ENCODE data around the gene PLEKHG1. TPM values are rescaled to one million over a fixed set of nuclear protein-coding genes. Genes with fewer than 3 reads are reported as not detected.

Gene PLEKHG1
- total RNA-seq, 1 donor from 2014 or later = 13.5 TPM

DNA sequence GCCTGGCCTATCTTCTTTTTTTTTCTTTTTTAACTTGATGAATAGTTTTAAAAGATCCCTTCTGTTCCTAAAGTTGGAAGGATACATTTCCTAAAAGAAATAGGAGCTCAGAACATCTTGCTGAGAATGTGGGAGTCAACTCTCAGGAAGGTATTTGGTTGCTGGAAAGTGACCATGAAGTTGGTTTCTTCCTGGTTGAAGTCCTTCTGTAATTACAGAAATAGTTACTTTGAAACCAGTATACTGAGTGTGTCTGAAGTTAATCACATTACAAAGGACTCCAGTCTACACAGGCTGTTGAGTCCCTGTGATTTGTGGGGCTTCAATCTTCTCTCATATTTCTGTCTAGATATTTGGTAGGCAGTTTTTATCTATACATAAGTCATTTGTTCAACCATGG lies 9.8 kb upstream of the PLEKHG1 start:
- DNase-seq (ENCODE audit: low read depth in 2 of 2) = no peak

DNA sequence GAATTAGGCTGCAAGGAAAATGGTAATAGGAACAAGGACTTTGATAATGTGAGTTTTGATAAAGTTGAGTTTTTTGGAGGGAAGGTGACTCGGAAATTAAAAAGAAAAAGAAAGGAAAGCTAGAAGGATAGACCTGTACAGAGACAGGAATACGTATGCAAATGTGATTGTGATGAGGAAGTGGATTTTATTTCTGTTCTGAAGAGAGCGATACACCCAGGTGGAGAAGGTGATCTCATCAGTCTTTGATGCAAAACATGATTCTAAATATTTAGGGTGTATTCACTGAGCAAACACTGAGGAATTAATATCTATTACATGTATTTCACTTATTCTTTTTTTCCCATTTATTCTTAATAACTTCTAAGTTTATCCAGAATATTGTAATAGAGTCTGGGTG lies 9.2 kb upstream of the PLEKHG1 start:
- no peak for DNase-seq (ENCODE audit: low read depth in 2 of 2)

DNA sequence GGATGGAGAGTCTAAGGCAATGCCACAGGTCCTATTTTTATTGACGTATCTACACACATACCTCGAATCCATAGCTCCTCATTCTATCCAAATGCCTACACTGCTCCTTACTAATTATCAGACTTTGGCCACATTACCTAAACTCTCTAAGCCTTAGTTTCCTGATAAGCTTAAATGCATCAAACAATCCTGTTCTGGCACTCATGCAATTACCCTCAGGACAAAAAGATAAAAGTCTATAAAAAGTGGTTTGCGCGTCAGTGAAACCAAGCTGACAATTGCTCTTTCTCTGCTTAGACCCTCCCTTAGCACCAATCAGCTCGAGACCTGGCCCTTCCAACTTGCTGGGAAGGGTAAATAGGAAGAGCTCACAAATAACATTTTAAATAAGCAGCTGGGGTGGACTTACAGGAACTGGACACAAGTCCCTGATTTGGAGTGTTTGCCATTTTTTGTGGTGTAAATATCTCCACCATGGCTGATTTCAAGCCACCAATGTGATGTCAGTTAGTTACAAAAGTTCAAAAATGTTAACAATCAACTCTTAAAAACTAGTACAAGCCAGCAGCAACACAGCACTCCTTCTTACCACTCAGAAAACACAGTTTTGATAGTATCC lies 7.2 kb upstream of the PLEKHG1 start:
- no peak for DNase-seq (ENCODE audit: low read depth in 2 of 2)

DNA sequence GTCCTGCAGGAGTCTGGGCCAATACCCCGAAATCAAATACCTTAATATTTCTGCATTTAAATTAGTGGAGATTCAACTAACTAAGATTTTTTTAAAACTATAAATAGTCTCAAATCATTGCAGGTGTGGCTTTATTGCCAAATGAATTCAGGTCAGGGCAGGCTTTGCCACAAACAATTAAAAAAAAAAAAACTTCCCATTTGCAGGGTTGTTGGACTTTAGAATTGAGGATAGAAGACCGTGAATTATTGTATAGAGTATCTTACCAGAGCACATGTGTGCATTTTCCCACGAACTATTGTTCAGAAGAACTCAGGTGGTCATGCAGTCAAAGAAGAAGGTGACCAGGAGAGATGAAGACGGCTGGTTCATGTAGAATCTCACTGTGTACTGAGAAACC lies 6.6 kb upstream of the PLEKHG1 start:
- no peak for DNase-seq (ENCODE audit: low read depth in 2 of 2)

DNA sequence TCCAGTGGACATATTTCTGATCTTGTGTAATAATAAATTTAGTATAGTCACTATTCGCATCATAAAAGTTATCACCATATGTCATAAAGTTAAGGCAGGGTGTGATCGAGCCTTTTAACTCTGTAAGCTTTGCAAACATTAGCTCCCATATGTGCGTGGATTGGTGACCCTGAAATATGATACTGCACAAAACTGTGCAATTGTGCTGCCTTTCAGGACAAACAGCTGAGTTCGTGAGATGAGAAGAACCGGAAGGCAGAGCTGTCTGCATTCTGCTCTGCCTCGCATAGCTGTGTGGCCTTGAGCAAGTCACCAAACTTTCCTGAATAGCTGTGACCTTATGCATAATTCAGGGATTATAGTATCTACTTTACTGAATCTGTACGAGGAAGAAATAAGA lies 3.2 kb upstream of the PLEKHG1 start:
- DNase-seq (ENCODE audit: low read depth in 2 of 2) = no peak

DNA sequence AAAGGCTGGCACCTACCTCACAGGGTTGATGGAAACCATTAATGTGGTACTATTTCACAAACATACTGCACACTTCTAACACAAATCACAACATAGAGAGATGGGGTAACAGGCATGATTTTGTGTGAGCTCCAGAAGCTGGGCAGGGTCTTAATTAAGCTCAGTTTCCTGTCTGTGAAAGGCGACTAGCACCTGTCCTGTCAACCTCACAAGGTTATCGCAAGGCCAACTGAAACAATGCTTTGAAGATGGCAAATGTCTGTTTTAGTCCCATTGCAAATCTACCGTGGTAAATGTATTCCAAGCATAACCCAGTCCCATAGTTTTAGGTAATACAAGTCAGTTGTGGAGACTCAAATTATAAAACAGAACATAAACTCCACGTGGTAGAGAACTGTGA lies 1.3 kb upstream of the PLEKHG1 start:
- no peak for DNase-seq (ENCODE audit: low read depth in 2 of 2)

DNA sequence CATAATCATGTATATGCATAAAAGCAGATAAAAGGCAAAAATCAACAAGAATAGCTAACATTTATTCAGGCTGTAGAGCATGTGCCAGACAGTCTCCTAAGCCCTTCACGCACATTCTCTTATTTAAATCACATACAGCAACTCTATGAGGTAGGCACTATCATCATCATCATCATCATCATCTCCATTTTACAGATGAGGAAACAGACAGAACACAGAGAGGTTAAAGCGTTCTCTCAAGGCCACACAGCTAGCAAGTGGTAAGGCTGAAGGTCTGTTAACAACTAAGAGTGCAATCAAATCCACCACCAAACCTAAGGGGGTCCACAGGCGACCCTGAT lies 857 bp upstream of the PLEKHG1 start:
- no peak for DNase-seq (ENCODE audit: low read depth in 2 of 2)

DNA sequence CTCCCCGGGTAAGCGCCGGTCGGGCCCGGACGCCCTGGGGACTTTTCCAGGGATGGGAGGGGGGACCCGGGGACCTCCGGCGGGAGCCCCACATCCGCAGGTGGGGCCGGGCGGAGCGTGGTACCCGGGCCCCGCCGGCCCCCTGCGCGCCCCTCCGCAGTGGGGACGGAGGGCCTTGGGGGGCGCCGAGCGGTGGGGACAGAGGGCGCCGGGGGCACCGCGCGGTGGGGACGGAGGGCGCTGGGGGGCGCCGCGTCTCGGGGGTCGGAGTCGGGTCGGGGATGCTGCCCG lies 270 bp downstream of the PLEKHG1 start:
- no peak for DNase-seq (ENCODE audit: low read depth in 2 of 2)

DNA sequence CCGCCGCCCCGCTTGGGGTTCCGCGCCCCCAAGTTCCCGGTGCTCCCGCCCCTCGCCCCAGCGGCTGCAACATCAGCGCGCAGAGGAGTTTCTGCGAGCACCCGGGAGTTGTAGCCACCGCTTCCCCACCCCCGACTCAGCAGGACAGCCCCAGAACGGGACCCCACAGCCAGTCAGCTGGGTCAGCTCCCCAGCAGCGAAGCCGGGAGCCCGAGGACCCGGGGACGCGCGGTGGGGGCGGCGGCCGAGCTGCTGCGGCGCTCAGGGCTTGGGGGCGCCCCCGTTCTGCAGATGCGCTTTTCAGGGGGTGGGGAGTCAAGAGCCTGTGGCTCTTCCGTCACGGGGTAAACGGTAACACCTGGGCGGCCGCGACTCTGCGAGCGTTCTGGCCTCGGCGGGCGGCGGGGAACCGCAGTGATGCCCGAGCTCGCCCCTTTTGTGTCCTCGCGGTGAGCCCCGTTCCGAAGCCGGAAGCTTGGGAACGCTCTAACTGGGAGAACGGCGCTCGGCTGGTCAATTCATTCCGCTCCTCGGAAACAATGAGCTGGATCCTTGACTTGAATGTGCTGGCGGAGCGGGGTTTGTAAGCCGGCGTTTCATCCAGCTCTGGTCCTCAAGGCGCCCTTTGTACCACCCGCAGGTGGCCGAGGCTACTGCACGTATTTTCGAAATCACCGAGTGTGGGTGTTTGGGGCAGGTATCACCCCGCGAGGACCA lies 774 bp downstream of the PLEKHG1 start:
- peak; percentile 54 to 91 for DNase-seq (ENCODE audit: low read depth in 2 of 2)

DNA sequence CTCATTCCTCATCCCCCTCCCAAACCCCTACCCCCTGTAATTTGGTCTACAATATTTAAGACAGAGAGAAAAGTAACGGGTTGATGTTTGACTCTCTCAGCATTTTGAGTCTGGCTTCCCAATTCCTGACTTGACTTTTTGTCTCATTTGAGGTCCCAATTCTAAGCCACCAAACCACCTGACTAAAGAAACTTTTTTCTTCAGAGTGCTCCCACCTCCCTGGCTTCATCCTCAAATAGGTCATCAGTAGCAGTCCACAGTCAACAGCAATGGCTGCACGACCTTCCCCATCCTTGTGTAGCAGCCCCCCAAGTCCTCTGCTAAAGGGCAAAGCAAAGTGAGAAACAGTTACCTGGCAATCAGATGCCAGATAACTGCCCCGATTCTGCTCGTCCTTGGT lies 1.8 kb downstream of the PLEKHG1 start:
- DNase-seq (ENCODE audit: low read depth in 2 of 2) = no peak

DNA sequence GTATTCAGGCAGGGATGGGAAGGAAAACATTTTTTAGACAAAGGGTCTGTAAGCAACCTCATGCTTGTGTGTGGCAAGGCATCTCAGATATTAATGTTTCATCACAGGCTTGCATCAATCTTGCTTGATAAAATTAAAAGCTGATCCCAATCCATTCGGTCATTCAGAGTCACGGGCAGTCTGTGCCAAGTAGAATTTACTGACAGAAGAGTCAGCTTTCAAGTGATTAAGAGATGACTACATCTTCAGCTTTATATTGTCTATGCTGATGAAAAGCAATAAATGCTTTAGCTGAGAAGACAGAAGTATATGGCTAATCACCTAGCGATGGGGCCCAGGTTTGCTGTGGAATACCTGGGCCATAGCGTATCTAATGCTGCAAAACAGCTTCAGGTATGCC lies 3.5 kb downstream of the PLEKHG1 start:
- DNase-seq (ENCODE audit: low read depth in 2 of 2) = no peak

DNA sequence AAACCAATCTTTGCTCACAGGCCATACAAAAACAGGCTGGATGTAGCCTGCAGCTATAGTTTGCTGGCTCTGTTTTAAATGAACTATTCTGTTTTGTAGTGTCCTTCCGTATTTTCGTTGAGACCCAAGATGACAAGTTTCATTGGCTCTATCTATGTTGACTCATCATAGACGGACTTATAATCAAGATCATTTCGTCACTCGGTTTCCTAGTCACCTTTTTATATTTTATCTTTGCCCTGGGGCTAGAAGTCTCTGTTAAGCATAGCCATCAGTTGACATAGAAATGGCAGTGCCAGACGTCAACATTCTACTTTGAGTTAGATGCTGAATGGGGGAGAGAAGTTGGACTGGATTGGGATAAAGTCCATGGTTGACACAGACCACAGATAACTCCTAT lies 4.8 kb downstream of the PLEKHG1 start:
- DNase-seq (ENCODE audit: low read depth in 2 of 2) = no peak

DNA sequence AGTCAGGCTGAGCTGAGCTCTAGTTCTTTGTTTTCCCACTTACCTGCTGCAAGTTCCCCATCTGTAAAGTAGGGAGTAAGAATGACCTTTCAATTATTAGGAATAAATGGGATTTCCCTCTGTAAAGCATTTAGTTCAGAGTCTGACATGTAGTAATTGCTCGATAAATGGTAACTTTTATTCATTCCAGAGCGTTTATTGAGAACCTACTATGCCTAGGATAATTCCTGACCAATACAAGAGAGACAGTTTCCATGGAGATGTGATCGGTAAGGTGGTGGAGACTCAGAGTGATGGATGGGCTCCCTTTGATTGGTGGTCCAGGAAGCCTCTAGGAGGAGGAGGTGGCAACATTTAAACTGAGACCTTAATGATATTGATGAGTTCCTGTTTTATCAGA lies 5.6 kb downstream of the PLEKHG1 start:
- no peak for DNase-seq (ENCODE audit: low read depth in 2 of 2)

DNA sequence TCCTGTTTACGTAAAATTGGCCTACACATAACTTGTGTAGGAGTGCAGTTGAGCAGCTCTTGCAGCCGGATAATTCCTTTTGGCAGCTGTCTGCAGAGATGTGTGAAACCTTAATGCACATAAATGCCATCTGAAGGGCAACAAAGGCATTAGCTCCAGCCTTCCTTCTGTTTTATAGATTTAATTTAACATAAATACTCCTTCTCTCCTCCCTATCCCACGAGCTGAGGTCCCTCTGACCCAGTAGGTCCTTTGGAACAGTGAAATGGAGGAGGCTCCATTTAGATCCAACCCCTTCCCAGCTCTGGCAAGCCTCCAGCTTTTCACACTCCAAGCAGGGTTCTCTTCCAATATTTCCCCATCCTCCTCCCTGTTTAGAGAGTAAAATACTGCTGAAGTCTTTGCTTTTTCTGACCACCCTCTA lies 6.5 kb downstream of the PLEKHG1 start:
- DNase-seq (ENCODE audit: low read depth in 2 of 2) = no peak

DNA sequence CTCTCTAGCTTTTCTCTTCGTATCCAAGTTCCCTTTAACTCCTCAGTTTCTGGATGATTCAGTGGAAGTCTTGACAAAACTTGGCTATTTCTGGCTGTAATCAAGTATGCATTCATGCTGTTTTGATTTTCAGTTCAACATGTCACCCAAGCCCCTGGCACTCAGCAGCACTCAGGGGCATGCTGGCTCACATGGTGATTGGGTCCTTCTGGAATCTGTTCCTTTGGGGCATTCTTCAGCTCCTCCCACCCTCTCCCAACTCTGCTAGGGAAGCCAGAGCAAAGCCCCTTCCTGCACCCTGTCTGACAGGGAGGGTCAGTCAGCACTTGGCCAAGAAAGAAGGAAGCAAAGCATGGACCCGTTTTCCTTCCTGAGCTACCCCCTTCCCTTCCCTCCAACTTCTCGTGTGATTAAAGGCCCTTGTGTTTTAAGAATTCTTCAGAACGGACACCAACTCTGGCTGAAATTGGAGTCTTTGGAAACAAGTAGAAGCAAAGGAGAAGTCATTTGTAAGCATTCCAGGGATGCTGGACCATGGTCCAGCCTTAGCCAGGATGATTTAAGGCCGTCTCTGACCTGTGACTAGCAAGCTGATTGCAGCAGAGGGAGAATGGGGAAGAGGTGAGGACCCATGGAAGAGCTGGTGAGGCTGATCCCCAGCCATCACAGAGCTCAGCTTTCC lies 7.1 kb downstream of the PLEKHG1 start:
- DNase-seq (ENCODE audit: low read depth in 2 of 2) = no peak

DNA sequence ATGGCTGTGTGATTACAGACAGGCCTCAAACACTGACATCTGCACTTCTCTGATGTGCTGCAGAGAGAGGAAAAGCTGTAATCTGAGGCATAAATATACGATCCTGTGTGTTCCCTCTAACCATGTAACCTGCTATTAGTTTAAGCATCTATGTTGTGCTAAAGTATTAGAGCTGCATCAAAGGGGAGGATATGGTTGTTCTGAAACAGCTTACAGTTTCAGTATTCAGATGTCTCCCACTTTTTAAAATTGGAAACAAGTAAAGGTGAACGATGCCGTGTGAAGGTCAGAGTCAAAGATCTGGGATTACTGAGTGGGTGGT lies 7.6 kb downstream of the PLEKHG1 start:
- DNase-seq (ENCODE audit: low read depth in 2 of 2) = no peak

DNA sequence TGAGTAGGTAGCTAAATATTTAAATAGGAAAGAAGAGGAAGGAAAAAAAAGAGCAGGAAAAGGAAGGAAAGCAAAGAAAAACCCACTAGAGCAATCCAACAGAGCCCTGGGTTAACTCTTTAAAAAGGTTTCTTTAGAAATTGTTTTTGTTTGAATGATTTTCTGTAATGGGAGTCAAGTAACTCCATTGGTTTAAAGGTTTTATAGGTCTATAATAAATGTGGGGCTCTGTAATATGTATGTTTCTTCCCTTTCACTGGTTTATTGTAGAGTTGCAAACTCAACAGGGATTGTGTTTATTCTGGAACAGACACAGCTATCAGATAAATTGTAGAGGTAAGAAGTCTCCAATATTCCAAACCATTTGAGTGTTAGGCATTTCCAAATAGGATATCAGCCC lies 10.9 kb downstream of the PLEKHG1 start:
- no peak for DNase-seq (ENCODE audit: low read depth in 2 of 2)

DNA sequence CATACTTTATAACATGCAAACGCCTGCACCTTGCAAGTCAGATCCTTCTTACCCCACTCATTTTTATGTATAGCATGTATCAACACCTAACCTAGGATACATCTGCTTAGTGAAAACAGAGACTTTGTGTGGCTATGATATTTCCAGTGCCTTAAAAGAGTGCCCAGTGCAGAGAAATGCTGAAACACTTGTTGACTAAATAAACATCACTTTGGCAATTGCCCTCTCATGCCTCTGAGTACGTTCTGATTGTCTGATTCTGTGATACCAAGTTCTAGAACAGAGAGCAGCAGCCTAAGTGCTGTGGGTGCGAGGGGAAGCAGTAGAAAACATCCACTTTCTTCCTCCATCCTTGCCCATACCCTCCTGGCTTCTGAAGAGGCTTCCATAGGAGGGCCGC lies 13.6 kb downstream of the PLEKHG1 start:
- no peak for DNase-seq (ENCODE audit: low read depth in 2 of 2)

DNA sequence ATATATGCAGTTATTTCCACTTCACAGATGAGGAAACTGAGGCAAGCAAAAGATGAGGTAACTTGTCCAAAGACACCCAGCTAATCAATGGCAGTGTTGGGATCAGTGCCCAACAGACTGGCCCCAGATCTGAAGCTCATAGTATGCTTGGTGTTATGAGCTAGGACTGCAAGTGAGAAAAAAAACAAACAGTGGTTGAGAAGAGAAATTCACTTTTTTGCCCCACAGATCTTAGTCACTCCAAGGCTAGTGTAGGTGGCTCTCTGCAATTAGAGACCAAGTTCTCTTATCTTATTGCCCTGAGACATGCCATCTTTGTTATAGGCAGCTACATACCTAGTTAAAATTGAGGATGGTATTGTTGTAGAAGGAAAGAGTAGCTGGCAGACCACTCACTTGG lies 16.3 kb downstream of the PLEKHG1 start:
- no peak for DNase-seq (ENCODE audit: low read depth in 2 of 2)

DNA sequence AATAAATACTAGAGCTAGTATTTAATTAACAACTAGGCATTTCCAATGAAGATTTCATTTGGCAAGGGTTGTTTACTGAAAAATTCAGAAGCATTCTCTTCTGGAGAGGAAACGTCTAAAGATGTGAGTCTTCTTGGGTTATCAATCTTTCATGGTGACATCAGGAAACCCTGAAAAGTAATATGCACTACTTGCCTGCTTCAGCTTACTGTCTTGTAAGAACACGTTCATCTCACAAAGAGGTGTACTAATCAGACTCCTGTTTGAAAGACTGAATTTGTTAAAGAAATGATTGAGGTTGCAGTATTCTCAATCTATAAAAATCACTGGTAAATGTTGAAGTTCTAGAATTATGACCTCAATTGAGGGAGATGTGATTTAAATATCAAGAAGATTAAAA lies 16.9 kb downstream of the PLEKHG1 start:
- DNase-seq (ENCODE audit: low read depth in 2 of 2) = peak in 1 of 2 donors; percentile 68

DNA sequence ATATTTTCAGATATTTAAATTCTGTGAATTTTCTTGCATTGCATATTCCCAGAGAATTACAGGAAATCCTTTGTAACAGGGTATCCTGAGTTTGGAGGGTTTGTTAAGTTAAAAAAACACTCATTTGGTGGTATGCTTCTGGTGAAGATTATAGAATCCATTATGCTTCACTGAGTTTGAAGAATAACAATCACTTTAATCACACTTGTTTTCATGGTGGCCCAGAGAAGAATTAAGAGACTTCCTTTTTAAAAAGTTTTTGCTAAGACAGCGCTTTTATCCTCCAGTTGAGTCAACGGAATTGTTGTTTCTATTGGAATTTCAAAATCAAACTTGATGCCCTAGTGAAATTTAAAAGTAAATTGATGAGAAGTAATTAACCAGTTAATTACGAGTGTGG lies 17.4 kb downstream of the PLEKHG1 start:
- peak; percentile 31 to 58 for DNase-seq (ENCODE audit: low read depth in 2 of 2)

DNA sequence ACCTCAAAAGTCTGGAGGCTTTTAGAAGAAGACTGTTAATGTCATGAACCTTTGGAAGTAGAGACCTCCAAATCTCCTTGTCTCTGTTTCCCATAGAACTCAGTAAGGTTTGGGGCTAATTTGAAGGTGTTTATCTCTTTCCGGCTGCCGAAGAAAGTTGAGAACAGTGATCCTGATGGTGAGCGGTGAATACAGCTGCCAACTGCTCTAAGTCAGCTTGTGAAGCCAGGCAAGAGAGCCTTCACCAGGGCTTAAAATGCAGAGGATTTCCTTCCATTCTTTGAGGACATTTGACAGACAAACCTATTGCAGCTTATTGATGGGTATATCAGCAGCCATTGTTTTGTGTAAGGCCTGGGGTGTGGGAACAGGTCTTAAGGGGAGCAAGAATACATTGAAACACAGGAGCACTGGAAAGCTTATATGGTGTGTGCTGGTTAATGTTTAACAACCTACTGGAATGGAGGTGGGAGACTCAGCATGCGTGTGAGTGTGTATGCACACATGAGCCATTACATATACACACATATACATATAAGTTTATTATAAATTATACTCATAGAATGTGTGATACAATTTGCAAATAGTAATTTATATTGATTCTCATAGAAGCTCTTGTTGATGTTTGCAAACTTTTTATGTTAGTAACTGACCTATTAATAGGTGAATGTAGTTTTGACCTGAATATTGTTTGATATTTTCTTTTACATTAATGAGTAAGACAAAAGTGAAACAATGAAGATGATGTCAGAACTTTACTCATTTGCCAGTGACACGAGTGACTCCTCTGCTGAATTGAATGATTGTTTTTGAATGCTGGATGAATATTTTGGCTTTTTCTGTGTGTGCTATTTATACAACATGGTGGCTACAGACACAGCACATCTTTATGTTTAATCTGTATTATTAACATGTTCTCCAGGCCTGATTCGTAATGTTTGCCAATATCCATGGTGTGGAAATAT lies 18.1 kb downstream of the PLEKHG1 start:
- DNase-seq (ENCODE audit: low read depth in 2 of 2) = peak; percentile 33 to 70
